Keratinocyte (primary cell): Measurements from ENCODE around the gene STYX.

Experiments used
- CTCF ChIP-seq, 3 experiments: IDR thresholded peaks in 1 of 3; conservative IDR thresholded peaks in 1 of 3; optimal IDR thresholded peaks in 1 of 3; 2 replicates in 2 of 3; 3 replicates in 1 of 3; pipeline versions ENCODE3 to v1.5.1; 2011; ENCODE audit warnings: low read length in 3 of 3, mild to moderate bottlenecking in 3 of 3, moderate library complexity in 2 of 3, control low read depth in 1 of 3, inconsistent platforms in 1 of 3; ENCODE audit not compliant: insufficient read depth in 2 of 3; ENCODE audit errors: extremely low read depth in 1 of 3
- EZH2 ChIP-seq: IDR thresholded peaks from one replicate; pipeline ENCODE4 v1.6.1; 2012; ENCODE audit warnings: inconsistent platforms, mild to moderate bottlenecking, low read length, moderate library complexity

- TF ChIP-seq EZH2 = no peak
- TF ChIP-seq CTCF (optimal IDR thresholded peaks at IDR 0.05 in 1 of 3, IDR thresholded peaks at IDR 0.05 in 1 of 3, conservative IDR thresholded peaks at IDR 0.05 in 1 of 3; ENCODE audit: extremely low read depth in 1 of 3, insufficient read depth in 2 of 3, low read length in 3 of 3) = no peak
Measured at GRCh38 chr14:52790011-52790755, 60.2 kb downstream of the STYX start.
